ENCODE data around the gene STAC3.

STAC3 gene

DNA sequence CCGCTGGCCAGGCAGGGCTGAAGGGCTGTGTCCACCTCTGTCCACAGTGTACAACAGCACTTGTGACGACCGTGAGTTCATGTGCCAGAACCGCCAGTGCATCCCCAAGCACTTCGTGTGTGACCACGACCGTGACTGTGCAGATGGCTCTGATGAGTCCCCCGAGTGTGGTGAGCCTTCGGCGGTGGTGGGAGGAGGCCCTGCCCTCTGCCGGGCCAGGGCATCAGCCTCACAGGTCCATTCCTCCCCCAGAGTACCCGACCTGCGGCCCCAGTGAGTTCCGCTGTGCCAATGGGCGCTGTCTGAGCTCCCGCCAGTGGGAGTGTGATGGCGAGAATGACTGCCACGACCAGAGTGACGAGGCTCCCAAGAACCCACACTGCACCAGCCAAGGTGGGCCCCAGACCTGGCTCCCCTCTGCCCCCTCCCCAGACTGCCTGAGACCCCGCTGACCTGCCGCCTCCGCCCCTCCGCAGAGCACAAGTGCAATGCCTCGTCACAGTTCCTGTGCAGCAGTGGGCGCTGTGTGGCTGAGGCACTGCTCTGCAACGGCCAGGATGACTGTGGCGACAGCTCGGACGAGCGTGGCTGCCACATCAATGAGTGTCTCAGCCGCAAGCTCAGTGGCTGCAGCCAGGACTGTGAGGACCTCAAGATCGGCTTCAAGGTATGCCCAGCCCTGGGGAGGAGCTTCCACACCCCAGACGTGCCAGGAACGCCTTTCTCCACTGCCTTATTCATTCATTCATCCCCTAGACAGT is 55.2 kb downstream of the STAC3 start:
- DNase-seq = no peak

DNA sequence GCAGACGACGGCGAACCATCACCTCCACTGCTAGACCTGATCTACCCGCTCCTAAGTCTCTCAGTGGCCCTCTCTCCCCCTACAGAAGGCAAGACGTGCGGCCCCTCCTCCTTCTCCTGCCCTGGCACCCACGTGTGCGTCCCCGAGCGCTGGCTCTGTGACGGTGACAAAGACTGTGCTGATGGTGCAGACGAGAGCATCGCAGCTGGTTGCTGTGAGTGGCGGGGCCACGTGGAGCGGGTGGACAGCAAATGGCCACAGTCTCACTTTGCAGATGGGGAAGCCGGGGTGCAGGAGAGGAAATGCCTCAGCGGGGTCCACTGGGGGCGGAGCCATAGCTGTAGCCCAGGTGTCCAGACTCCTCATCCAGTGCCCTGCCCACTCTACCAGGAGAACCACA is 55.8 kb downstream of the STAC3 start:
- peak in 6 of 56 donors; percentile 8 to 45 (median 20) for DNase-seq

- DNase-seq = no peak
Measured at GRCh38 chr12:57194253-57194652, 56.7 kb downstream of the STAC3 start.

DNA sequence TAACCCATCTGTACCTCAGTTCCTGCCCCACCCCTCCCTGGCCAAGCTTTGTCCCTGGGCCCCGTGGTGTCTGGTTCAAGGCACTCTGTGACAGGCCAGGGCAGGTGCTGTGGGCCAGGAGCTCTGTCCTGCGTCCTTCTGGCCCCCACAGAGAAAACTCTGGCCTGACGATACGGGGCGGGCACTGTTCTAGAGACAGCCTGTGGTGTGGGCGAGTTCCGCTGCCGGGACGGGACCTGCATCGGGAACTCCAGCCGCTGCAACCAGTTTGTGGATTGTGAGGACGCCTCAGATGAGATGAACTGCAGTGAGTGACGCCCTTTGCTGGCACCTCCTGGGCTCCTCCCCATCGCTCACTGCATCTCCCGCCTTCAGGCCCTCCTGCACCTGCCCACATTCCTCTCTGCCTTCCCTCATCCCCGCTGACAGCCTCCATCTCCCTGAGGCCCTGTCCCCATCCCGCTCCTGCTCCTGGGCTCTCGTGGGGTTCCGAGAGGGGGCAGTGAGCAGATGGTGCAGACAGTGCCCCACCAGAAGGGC is 57.2 kb downstream of the STAC3 start:
- DNase-seq = peak in 2 of 56 donors; percentile 17 to 35

Data from nucleus accumbens (tissue), 56 donors.